BE2C (cell line): Measurements from ENCODE around the gene DHDH.
"Not testable (repeated sequence)": the region's sequence is repeated elsewhere in the genome, so short reads cannot be mapped to it uniquely, and the experiment has no call there.

Source experiments
- DNase-seq: peaks from one replicate; pipeline ENCODE4 v3.0.0-alpha.2; 2020
- H3K27me3 ChIP-seq: fragments of 250-450 bp; sonication (Bioruptor Pico); 2 replicates; pipeline ENCODE4 v1.5.1; 2020; ENCODE audit warnings: mild to moderate bottlenecking
- H3K36me3 ChIP-seq: fragments of 250-450 bp; sonication (Bioruptor Pico); 2 replicates; pipeline ENCODE4 v1.5.1; 2020; ENCODE audit warnings: mild to moderate bottlenecking
- H3K4me1 ChIP-seq: fragments of 250-450 bp; sonication (Bioruptor Pico); 2 replicates; pipeline ENCODE4 v1.5.1; 2020
- H3K4me3 ChIP-seq: 2 replicates; pipeline ENCODE4 v1.5.1; 2011; ENCODE audit warnings: low read depth, low read length
- H3K9me3 ChIP-seq: fragments of 250-450 bp; sonication (Bioruptor Pico); 2 replicates; pipeline ENCODE4 v1.5.1; 2020
- TF ChIP-seq, protein P1 (sequence below): IDR thresholded peaks from 2 replicates; pipeline ENCODE4 v1.5.1; 2012; ENCODE audit warnings: mild to moderate bottlenecking, low read depth, low read length

Gene DHDH

DNA sequence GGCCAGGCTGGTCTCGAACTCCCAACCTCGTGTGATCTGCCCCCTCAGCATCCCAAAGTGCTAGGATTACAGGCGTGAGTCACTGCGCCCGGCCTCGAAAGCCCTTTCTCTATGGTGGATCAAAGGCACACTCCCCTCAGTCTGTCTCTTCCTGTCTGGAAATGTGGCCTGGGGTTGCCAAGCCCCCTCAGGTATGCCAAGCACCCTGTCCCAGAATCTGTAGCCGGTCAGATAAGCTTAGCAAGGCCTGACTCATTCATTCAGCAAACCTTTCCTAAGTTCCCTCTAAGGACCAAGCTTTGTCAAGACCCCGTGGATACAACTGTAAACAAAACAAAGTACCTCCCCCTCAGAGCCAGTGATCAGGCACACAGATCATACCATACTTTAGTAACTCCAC, 19.3 kb upstream of the DHDH start:
- H3K4me1 ChIP-seq = no peaks in the 10 kb centered on the region
- H3K9me3 ChIP-seq = no peaks in the 10 kb centered on the region
- no peak for DNase-seq
- TF ChIP-seq, protein P1, sequence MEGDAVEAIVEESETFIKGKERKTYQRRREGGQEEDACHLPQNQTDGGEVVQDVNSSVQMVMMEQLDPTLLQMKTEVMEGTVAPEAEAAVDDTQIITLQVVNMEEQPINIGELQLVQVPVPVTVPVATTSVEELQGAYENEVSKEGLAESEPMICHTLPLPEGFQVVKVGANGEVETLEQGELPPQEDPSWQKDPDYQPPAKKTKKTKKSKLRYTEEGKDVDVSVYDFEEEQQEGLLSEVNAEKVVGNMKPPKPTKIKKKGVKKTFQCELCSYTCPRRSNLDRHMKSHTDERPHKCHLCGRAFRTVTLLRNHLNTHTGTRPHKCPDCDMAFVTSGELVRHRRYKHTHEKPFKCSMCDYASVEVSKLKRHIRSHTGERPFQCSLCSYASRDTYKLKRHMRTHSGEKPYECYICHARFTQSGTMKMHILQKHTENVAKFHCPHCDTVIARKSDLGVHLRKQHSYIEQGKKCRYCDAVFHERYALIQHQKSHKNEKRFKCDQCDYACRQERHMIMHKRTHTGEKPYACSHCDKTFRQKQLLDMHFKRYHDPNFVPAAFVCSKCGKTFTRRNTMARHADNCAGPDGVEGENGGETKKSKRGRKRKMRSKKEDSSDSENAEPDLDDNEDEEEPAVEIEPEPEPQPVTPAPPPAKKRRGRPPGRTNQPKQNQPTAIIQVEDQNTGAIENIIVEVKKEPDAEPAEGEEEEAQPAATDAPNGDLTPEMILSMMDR = no peak
- peaks cover 32% of the 10 kb centered on the region for H3K36me3 ChIP-seq
- no peak overlapping the region for H3K4me3 ChIP-seq
- no peaks in the 10 kb centered on the region for H3K27me3 ChIP-seq

DNA sequence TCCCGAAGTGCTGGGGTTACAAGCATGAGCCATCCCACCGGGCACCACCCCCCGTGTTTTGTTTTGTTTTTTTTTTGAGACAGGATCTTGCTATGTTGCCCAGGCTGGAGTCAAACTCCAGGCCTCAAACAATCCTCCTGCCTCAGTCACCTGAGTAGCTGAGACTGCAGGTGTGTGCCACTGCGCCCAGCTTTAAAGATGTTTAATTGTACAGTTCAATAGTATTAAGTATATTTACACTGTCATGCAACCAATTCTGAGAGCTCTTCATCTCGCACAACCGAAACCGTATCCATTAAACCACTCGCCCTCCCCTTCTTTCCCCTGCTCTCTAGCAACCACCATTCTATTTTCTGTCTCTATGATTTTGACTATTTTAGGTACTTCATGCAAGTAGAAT, 17.7 kb upstream of the DHDH start:
- Histone ChIP-seq H3K36me3 (peaks cover 33% of the 10 kb centered on the region), H3K27me3 (no peaks in the 10 kb centered on the region), H3K4me1 (no peaks in the 10 kb centered on the region), H3K9me3 (no peaks in the 10 kb centered on the region), H3K4me3 (no peak overlapping the region)
- no peak for DNase-seq
- TF ChIP-seq, protein P1 = no peak

DNA sequence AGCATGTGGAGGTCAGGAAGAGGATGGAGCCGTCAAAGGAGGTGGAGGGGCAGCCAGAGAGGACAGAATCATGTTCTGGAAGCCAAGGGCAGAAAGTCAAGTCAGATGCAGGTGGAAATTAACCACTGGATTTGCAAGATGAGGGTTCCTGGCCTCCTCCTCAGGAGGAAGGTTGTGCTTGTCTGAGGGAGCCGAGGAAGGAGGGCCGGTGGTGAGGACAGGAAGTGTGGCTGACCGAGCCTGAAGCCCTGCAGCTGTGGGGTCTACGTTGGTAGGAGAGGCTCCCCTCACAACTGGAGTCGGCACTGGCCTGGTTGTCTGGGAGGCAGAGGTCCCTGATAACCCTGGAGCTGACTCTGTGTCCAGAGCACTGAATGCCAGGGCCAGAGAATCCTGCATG, 15.4 kb upstream of the DHDH start:
- H3K4me3 ChIP-seq = no peak overlapping the region
- no peaks in the 10 kb centered on the region for H3K27me3 ChIP-seq
- no peaks in the 10 kb centered on the region for H3K4me1 ChIP-seq
- no peaks in the 10 kb centered on the region for H3K9me3 ChIP-seq
- H3K36me3 ChIP-seq = peaks cover 26% of the 10 kb centered on the region
- TF ChIP-seq, protein P1 = no peak
- no peak for DNase-seq

DNA sequence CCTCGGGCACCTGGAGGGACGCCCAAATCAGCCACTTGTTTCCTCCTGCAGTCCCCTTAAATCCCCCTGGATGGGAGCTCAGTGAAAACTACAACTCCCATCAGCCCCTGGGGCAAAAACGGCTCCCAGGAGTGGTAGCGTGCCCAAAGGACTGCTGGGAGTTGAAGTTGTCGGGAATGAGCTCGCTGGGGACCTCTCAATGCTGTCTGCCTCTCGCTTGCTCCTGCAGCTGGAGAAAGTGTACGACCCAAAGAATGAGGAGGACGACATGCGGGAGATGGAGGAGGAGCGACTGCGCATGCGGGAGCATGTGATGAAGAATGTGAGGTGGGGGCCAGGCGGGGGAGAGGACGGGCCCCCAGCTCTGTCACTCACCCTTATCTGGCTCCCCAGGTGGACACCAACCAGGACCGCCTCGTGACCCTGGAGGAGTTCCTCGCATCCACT, 14.7 kb upstream of the DHDH start:
- DNase-seq = peak; percentile 73
- Histone ChIP-seq H3K4me3 (no peak overlapping the region), H3K4me1 (no peaks in the 10 kb centered on the region), H3K36me3 (peaks cover 20% of the 10 kb centered on the region), H3K9me3 (no peaks in the 10 kb centered on the region), H3K27me3 (no peaks in the 10 kb centered on the region)
- TF ChIP-seq, protein P1 = no peak

DNA sequence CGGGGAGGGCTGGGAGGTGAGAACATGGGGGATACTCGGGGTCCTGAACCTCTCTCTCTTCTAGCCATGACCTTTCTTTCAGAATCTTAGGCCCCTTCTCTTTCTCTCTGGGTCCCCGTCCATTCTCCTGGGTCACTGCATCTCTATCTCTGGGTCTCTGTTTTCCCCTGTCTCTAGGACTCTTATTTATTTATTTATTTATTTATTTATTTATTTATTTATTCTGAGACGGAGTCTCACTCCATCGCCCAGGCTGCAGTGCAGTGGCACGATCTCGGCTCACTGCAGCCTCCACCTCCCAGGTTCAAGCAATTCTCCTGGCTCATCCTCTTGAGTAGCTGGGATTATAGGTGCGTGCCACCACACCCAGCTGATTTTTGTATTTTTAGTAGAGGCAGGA, 14.2 kb upstream of the DHDH start:
- DNase-seq, H3K4me1 ChIP-seq, H3K27me3 ChIP-seq, H3K9me3 ChIP-seq, H3K4me3 ChIP-seq: not testable (repeated sequence)
- H3K36me3 ChIP-seq = peaks cover 18% of the 10 kb centered on the region

DNA sequence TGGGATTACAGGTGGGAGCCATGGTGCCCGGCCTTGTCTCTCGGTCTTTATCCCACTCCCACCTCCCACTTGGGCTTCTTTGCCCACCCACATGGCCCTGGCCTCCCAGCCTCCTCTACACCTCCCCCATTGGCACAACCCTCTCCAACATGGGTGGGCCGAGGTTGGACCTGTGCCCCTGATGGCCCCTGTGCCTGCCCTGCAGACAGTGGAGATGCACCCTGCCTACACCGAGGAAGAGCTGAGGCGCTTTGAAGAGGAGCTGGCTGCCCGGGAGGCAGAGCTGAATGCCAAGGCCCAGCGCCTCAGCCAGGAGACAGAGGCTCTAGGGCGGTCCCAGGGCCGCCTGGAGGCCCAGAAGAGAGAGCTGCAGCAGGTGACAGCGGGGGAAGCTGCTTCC, 12.6 kb upstream of the DHDH start:
- Histone ChIP-seq H3K4me1 (no peaks in the 10 kb centered on the region), H3K27me3 (no peaks in the 10 kb centered on the region), H3K36me3 (peaks cover 14% of the 10 kb centered on the region), H3K4me3 (no peak overlapping the region), H3K9me3 (no peaks in the 10 kb centered on the region)
- TF ChIP-seq, protein P1 = no peak
- no peak for DNase-seq
